HG03045 (cell line): ENCODE data around the gene RAB31.
"Not testable (repeated sequence)": the region's sequence is repeated elsewhere in the genome, so short reads cannot be mapped to it uniquely, and the experiment has no call there.

Source experiments
- ATAC-seq: cut with Tn5 transposase; IDR thresholded peaks from one replicate; pipeline ENCODE4 v1.9.1; 2021; ENCODE audit warnings: mild to moderate bottlenecking, moderate library complexity; ENCODE audit not compliant: unreplicated experiment

RAB31 gene

DNA sequence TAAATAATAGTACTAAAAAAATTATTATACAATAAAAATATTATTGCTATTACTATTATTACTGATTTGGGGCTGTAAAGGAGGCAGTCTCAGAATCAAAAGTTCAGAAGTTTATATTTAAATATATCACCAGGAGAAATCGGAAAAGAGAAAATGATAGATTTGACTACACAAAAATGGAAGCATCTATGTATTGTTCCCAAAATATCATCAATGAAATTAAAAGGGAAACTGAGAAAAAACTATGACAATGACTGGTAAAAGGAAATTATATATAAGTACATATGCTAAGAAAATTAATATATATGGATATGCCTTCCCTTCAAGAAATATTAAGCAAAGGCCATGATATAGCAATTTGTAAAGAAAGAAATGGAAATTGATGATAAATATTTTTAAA, 170.0 kb downstream of the RAB31 start:
- ATAC-seq = no peak

DNA sequence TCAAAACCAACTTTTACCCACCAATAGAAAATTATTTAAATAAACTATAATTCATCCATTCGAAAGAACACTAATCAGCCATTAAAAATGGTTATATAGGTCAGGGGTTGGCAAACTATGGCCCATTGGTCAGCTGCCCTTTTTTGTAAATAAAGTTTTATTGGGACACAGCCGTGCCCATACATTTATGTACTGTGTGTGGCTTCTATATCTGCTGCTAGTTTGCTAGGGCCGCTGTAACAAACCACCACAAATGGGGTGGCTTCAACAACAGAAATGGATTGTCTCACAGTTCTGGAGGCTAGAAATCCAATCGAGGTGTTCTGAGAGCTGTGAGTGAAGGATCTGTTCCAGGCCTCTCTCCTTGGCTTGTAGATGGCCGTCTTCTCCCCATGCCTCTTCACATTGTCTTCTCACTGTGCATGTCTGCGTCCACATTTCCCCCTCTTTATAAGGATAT, 170.7 kb downstream of the RAB31 start:
- ATAC-seq = no peak

DNA sequence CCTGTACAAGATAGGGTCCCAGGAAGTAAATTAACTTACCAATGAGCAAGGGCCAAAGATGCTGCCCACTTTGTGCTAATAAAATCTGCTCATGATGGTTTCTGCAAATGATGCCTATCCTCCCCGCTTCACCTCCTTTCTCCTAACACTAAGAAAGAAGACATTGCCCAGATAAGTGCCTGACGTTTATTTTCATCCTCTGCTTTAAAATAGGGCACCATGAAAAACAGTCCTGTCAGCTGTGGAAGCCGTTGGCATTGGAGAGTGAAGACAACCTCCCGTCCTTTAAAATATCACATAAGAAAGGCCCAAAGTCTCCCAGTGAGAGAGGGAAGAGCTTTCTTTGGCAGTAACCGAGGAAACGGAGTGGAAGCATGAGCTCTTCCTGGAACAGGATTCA, 176.0 kb downstream of the RAB31 start:
- no peak for ATAC-seq

DNA sequence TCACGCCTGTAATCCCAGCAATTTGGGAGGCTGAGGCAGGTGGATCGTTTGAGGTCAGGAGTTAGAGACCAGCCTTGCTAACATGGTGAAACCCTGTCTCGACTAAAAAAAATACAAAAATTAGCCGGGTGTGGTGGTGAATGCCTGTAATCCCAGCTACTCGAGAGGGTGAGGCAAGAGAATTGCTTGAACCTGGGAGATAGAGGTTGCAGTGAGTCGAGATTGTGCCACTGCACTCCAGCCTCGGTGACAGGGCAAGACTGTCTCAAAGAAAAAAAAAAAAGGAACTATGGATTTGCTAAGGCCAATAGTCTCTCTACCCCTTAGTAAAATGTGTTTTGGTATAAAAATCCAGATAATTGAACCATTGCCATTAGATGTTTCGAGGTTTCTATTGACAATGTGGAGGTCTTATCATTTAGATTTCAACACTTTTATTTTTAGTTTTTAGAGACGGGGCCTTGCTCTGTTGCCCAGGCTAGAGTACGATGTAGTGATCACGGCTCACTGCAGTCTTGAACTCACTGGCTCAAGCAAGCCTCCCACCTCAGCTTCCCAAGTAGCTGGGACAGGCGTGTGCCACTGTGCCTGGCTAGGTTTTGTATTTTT, 176.5 kb downstream of the RAB31 start:
- ATAC-seq = no peak

DNA sequence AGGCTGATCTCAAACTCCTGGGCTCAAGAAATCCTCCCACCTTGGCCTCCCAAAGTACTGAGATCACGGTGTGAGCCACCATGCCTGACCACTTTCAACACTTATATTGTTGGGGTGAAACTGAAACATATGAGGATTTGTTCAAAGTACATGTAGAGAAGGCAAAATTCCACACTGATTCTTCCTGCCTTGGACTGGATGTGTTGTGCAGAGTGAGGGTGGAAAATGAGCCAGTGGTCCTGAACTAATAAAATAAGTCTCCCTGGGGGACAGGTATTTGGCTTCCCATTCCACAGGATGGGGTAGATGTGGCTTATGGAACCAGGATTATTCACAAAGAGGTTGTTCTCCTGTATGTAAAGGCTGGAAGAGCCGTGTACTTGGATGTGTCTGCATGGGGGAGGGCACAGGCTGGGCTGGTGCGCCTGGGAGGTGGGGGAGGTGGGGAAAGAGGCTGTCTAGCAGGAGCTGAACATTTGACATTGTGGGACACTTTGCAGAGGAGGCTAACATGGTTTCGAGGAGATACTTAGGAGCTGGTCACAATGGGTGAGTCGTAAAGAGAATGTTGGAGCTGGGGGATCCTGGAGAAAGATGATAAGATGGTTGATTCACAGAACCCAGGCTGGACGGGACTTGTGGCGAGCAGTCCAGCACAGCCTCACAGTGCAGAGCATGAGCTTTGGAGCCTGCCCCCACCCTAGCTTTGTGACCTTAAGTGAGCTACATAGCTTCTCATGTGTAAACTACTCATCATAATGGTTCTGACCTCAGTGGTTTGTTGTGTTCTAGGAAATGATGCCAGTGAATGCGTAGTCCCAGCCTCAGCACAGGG, 177.3 kb downstream of the RAB31 start, which contains the start of gene TXNDC2:
Gene TXNDC2 (plus strand): TSS at position 804 of the 835 bp plus-strand sequence. CDS start 708 bp downstream, outside the sequence.
- ATAC-seq = no peak

DNA sequence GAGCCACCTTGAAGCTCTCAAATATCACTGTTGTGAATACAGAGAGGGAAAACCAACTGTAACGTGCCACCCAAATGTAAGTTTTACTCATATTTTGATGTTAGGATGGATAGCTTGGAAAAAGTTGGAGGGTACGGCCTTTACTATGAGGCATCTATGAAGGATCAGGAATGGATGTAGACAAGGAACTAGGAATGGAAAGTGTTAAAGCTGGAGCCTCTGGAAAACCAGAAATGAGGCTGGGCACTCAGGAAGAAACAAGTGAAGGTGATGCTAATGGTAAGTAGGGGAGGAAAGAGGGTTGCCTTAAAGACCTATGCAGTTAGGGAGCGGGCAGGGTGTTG, 177.9 kb downstream of the RAB31 start:
- no peak for ATAC-seq

DNA sequence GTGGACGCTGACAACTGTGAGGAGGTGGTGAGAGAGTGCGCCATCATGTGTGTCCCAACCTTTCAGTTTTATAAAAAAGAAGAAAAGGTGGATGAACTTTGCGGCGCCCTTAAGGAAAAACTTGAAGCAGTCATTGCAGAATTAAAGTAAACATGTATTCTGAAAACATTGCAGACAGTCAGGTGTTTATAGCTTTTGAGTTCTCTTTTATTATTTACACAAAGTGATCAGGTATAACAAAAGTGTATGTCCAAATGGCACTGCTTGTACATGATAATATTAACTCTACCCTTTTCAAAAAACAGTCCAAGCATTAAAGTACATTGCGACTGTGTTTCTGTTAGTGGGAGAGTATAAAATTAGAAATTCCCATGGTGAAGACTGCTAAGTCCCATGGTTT, 179.9 kb downstream of the RAB31 start:
- no peak for ATAC-seq

DNA sequence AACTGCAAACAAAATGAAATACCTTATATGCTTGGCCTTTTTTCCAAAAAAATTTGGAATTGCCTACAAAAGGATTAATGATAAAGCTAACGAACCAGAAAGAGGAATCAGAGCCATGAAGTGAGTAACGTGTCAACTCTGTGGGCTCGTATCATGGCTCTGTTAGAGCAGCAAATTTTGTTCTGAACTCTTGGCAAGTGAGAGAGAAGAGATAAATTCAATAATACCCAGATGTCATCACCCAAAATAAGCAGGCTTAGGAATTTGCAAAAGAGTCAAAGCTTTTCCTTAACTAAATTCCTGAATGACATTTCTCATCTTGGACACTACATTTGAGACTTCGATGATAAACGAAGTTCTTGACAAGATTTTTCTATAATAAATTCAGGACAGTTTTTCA, 182.1 kb downstream of the RAB31 start:
- no peak for ATAC-seq

DNA sequence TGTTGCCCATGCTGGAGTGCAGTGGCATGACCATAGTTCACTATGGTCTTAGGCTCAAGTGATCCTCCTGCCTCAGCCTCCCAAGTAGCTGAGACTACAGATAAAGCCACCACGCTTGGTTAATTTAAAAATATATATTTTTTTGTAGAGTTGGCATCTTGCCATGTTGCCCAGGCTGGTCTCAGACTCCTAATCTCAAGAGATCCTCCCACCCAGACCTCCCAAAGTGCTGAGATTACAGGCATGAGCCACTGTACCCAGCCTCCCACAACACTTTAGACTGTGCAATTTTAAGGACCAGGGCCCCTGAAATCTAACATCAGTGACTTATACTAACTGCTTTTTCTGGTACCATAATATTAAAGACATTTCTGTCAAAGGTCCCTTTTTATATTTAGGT, 182.9 kb downstream of the RAB31 start:
- no peak for ATAC-seq

DNA sequence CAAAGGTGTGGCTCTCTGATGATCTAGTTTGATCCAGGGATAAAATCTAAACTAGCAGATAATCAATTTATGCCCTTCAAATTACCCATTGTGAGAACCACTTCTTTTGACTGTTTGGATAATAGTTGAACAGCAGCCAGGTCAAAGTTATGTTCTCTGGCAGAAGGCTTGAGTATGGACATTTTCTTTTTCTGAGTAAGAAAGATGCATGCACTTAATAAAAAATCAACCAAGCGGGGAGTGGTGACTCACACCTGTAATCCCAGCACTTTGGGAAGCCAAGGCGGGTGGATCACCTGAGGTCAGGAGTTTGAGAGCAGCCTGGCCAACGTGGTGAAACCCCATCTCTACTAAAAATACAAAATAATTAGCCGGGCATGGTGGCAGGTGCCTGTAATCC, 183.4 kb downstream of the RAB31 start:
- not testable (repeated sequence) for ATAC-seq

DNA sequence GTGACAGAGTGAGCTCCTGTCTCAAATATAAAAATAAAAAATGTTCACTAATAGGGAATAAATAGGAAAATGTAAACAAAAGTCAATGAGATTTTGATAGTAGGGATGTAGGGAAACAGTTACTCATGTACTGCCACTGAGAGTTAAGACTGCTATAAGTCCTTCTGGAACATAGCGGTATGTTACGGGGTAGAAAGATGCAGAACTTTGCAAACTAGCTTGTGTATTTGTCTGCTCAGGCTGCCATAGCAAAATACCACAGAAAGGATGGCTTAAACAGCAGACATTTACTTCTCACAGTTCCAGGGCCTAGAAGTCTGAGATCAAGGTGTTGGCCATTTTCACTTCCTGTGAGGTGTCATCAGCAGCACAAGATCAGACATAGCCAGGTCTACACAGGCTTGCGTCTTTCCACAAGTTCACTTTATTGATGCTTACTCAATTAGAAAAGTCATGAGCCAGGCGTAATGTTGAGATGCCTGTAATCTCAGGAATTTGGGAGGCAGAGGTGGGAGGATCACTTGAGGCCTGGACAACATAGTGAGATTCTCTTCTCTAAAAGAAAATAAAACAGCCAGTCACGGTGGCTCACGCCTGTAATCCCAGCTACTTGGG, 186.5 kb downstream of the RAB31 start:
- no peak for ATAC-seq

DNA sequence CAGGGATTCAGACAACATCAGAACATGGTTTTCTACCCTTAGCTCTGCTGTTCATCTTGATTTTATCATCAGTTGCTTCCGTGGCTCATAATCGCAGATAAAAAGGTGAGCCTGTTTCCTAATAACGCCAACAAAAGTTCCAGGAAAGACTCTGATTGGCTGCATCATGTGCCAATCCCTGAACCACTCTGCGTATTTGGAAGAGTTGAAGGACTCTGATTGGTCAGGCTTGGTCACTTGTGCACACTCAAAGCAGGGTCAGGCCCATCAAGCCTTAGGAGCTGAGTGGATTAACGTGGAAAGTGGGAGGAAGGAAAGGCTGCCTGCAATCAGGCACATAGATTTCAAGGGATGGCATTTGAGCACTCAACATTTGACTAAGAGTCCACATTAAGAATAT, 189.0 kb downstream of the RAB31 start:
- no peak for ATAC-seq

DNA sequence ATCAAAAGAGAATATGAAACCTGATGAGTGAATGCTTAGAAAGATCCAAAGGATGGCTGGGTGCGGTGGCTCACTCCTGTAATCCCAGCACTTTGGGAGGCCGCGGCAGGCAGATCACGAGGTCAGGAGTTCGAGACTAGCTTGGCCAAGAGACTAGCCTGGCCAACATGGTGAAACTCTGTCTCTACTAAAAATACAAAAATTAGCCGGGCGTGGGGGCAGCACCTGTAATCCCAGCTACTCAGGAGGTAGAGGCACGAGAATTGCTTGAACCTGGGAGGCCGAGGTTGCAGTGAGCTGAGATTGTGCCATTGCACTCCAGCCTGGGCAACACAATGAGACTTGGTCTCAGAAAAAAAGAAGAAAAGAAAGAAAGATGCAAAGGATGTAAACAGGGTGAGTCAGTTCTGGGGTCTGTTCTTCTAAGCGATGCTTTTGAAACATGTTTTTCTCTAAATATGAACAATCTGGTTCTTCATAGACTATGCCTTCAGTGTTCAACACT, 189.7 kb downstream of the RAB31 start:
- ATAC-seq = not testable (repeated sequence)

DNA sequence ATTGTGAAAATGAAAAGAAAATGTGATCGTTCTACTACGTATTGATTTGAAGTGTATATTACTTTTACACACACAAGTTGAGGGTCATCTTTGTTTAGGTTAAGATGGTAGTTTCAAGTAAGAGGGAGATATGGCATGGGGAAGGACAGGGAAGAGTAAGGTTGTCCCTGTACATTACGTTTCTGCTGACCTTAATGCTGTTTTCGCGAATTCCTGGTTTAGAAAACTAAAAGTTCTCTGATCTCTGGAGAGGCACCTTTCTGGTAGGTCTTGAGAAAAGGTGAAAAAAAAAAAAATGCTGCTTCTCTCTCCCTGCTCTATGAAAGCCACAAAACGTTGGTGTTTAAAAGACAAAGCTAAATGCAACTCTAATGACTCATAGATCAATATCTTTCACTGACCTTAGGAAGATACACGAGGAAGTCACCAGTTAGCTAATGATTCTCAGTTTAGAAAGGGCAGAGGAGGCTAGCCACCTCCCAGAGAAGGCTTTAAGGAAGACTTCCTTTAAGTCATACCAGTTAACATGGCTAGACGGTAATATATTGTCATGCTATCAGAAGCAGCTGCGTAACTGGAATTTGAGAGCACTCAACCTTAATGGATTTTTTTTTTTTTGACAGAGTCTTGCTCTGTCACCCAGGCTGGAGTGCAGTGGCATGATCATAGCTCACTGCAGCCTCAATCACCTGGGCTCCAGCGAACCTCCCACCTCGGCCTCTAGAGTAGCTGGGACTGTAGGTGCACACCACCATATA, 190.9 kb downstream of the RAB31 start:
- ATAC-seq = no peak

DNA sequence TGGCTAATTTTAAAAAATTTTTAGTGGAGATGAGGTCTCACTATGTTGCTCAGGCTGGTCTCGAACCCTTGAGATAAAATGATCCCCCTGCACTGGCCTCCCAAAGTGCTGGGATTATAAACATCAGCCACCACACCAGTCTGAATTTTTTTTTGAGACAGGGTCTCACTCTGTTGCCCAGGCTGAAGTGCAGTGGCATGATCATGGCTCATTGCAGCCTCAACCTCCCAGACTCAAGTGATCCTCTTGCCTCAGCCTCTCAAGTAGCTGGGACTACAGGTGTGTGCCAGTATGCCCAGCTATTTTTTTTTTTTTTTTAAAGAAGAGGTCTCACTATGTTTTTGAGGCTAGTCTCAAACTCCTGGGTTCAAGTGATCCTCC, 191.4 kb downstream of the RAB31 start:
- not testable (repeated sequence) for ATAC-seq

DNA sequence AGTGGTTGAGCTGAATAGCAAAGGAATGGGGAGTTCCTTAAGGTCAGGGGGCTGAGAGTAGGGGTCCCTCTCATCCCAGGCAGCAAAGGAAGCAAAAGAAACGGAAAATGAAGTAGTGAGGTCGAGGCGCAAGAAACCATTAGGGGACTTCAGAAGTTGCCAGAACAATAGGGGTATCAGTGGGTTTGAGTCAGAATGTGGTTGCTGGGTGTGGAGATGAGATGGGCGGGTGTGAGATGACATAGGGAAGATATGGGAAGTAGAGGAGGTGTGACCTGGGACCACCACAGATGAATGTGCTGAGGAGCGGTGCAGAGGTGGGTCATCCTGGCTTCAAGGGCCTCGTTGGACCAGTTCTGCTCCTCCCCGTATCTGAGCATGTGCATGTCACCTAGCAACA, 192.6 kb downstream of the RAB31 start:
- ATAC-seq = no peak

DNA sequence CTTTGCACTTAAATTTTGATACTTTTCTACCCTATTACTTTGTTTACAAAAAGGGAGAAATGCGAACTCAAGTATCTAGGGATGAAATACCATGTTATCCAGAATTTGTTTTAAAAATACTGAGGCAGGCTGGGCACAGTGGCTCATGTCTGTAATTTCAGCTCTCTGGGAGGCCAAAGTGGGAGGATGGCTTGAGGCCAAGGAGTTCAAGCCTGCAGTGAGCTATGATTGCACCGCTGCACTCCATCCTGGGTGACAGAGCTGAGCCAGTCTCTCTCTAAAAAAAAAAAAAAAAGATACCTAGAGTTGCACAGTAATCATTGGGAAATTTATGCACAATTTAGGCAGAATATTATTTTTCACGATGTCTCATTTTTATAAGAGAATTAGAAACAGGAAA, 193.3 kb downstream of the RAB31 start:
- ATAC-seq = no peak

DNA sequence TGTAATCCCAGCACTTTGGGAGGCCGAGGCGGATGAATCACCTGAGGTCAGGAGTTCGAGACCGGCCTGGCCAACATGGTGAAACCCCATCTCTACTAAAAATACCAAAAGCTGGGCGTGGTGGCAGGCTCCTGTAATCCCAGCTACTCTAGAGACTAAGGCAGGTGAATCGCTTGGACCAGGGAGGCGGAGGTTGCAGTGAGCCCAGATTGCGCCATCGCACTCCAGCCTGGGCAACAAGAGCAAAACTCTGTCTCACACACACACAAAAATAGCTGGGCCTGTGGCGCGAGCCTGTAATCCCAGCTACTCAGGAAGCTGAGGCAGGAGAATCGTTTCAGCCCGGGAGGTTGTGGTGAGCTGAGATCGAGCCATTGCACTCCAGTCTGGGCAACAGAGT, 194.2 kb downstream of the RAB31 start:
- not testable (repeated sequence) for ATAC-seq

DNA sequence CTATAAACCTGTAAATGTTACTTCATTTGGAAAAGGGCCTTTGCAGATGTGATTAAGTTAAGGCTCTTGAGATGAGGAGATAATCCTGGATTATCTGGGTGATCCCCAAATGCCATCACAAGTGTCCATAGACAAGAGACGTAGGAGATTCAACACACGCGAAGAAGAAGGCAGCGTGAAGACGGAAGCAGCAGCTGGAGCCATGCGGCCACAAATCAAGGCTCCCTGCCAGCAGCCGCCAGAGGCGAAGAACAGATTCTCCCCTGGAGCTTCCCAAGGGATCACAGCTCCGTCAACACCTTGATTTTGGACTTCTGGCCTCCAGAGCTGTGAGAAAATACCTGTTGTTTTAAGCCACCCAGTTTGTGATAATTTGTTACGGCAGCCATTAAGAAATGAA, 194.7 kb downstream of the RAB31 start:
- ATAC-seq = no peak

DNA sequence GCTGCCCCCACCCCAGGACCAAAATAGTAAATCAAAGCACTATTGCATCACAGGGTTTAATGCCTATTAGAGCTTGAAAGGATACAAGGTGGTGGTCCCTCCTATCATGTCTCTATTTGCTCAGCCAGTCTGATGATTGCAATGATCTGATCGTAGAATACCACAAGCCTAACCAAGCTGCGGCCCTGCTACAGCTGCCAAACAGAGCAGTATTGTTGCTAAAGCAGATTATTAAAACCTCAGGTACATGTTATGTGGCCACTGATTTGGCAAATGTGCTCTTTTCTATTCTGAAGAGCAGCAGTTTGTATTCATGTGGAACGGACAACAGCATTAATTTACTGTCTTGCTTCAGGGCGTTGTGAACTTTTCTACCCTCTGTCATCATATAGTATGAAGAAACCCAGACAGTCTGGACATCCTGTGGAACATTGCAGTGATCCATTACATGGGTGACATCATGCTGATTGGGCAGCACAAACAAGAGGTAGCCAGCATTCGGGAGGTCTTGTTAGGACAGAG, 197.4 kb downstream of the RAB31 start:
- no peak for ATAC-seq

DNA sequence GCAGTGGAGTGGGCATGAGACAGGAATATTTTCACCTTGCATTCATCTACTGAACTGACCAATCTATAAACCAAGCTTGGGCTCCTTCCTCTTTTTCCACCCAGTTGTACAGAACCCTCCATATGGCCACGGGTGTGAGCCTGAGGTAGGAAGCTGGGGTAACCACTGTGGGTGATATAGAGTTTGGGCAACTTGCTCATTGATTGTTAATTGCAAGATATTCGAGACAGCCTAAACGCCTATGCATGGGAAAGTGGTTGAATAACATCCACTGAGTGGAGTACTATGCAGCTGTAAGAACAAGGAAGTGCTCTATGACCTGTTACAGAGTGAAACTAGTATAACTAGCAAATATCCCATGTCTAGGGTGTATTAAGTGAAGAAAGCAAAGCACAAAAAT, 198.4 kb downstream of the RAB31 start:
- ATAC-seq = no peak
